Measurements from ENCODE around the gene FLT3. TPM values are rescaled to one million over a fixed set of nuclear protein-coding genes. Genes with fewer than 3 reads are reported as not detected.

The FLT3 gene
- total RNA-seq, 2 donors from 2014 or later: 0.12 to 0.26 TPM

DNA sequence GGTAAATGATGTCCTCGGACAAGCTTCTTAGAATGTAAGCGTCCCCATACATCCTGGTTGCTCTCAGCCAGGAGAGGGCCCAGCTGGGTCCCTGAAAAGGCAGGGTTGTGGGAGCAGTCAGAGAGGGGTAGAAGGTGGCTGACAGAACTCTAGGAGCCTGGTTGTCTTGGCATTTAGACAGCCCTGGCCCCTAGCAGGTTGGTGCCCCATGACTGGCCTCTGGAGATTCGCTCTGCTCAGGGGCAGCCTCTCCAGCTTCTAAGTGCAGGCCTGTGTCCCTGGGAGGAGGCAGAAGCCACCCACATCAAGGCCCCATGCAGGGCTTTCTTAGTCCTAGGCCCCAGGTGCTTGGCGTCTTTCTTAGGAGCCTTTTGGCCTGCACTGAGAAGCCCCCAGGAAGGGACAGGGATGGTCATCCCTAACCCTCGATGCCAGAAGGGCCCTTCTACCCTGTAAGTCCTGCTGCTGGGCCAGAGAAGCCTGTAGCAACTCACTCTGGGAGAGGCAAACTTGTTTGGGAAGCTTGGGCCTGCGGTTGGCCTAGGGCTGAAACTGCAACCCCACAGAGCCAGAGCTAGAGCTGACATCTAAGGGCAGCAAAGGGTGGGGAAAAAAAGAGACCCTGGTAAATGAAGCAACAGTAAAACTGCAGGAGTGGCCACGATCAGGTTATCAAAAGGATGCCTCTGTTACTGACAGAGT, 128.4 kb downstream of the FLT3 start:
- Histone ChIP-seq H3K27ac (no peak overlapping the region), H3K27me3 (peaks cover 19 to 46% of the 10 kb centered on the region in 2 donors), H3K36me3 (no peaks in the 10 kb centered on the region), H3K4me3 (no peak overlapping the region), H3K9me3 (no peaks in the 10 kb centered on the region), H3K4me1 (peaks cover 0 to 34% of the 10 kb centered on the region in 2 donors)
- DNase-seq (ENCODE audit: low spot score): peak; percentile 34
- TF ChIP-seq, protein P1, sequence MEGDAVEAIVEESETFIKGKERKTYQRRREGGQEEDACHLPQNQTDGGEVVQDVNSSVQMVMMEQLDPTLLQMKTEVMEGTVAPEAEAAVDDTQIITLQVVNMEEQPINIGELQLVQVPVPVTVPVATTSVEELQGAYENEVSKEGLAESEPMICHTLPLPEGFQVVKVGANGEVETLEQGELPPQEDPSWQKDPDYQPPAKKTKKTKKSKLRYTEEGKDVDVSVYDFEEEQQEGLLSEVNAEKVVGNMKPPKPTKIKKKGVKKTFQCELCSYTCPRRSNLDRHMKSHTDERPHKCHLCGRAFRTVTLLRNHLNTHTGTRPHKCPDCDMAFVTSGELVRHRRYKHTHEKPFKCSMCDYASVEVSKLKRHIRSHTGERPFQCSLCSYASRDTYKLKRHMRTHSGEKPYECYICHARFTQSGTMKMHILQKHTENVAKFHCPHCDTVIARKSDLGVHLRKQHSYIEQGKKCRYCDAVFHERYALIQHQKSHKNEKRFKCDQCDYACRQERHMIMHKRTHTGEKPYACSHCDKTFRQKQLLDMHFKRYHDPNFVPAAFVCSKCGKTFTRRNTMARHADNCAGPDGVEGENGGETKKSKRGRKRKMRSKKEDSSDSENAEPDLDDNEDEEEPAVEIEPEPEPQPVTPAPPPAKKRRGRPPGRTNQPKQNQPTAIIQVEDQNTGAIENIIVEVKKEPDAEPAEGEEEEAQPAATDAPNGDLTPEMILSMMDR (IDR thresholded peaks at IDR 0.05): no peak

- Histone ChIP-seq H3K27me3 (peaks cover 19 to 53% of the 10 kb centered on the region in 2 donors), H3K4me1 (peaks cover 0 to 41% of the 10 kb centered on the region in 2 donors), H3K9me3 (no peaks in the 10 kb centered on the region), H3K27ac (no peak overlapping the region), H3K4me3 (no peak overlapping the region), H3K36me3 (no peaks in the 10 kb centered on the region)
- TF ChIP-seq, protein P1 (IDR thresholded peaks at IDR 0.05): no peak
- DNase-seq (ENCODE audit: low spot score): no peak
Measured at GRCh38 chr13:27971236-27971645, 129.1 kb downstream of the FLT3 start.

- DNase-seq (ENCODE audit: low spot score): no peak
- Histone ChIP-seq H3K4me1 (peaks cover 0 to 41% of the 10 kb centered on the region in 2 donors), H3K9me3 (no peaks in the 10 kb centered on the region), H3K27ac (no peak overlapping the region), H3K36me3 (no peaks in the 10 kb centered on the region), H3K27me3 (peaks cover 19 to 50% of the 10 kb centered on the region in 2 donors), H3K4me3 (no peak overlapping the region)
- TF ChIP-seq, protein P1 (IDR thresholded peaks at IDR 0.05): no peak
Measured at GRCh38 chr13:27970382-27971235, 129.8 kb downstream of the FLT3 start.

DNA sequence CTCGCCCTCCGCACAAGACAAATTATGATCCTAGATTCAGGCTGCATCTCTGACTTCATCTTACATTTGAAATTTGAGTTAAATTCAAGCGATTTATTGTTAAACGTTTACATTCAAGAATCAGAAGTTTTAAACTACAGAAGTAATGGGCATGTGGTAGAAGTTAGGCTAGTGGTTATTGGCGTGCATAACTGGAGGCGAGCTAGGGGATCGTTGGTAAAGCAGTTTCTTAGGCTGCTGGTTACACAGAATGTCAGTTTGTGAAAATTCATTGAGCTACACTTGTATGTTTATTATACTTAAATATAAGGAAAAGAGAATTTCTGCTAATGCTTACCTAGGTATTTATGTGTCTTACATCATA, 130.5 kb downstream of the FLT3 start:
- Histone ChIP-seq H3K36me3 (no peaks in the 10 kb centered on the region), H3K9me3 (no peaks in the 10 kb centered on the region), H3K27me3 (peaks cover 22 to 49% of the 10 kb centered on the region in 2 donors), H3K4me3 (no peak overlapping the region), H3K27ac (no peak overlapping the region), H3K4me1 (peaks cover 0 to 37% of the 10 kb centered on the region in 2 donors)
- no peak for DNase-seq (ENCODE audit: low spot score)
- TF ChIP-seq, protein P1 (IDR thresholded peaks at IDR 0.05): no peak

- Histone ChIP-seq H3K9me3 (no peaks in the 10 kb centered on the region), H3K36me3 (no peaks in the 10 kb centered on the region), H3K4me3 (no peak within 1 kb of the TSS), H3K27ac (no peak within 1 kb of the TSS), H3K4me1 (peaks cover 0 to 37% of the 10 kb centered on the region in 2 donors), H3K27me3 (peaks cover 22 to 49% of the 10 kb centered on the region in 2 donors)
- DNase-seq (ENCODE audit: low spot score): no peak
- TF ChIP-seq, protein P1 (IDR thresholded peaks at IDR 0.05): no peak
Measured at GRCh38 chr13:27969082-27969865, 131.1 kb downstream of the FLT3 start, which contains the start of gene CDX2. TSS of gene CDX2 (minus strand) at chr13:27969315. CDS start at chr13:27969006, 309 bp downstream.
